ENCODE measurements around the gene TMEM214. TPM values are rescaled to one million over a fixed set of nuclear protein-coding genes. Genes with fewer than 3 reads are reported as not detected.

The TMEM214 gene, protein sequence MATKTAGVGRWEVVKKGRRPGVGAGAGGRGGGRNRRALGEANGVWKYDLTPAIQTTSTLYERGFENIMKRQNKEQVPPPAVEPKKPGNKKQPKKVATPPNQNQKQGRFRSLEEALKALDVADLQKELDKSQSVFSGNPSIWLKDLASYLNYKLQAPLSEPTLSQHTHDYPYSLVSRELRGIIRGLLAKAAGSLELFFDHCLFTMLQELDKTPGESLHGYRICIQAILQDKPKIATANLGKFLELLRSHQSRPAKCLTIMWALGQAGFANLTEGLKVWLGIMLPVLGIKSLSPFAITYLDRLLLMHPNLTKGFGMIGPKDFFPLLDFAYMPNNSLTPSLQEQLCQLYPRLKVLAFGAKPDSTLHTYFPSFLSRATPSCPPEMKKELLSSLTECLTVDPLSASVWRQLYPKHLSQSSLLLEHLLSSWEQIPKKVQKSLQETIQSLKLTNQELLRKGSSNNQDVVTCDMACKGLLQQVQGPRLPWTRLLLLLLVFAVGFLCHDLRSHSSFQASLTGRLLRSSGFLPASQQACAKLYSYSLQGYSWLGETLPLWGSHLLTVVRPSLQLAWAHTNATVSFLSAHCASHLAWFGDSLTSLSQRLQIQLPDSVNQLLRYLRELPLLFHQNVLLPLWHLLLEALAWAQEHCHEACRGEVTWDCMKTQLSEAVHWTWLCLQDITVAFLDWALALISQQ
- total RNA-seq, result 48.9 and 66.5 TPM in 2 replicates

GRCh38 chr2:27032495-27033252 is at the start of gene TMEM214:
TMEM214 (plus strand) TSS chr2:27032965; CDS start chr2:27033016, 51 bp downstream.

GRCh38 chr2:27050996-27051901 is 18.5 kb downstream of the TMEM214 start, which contains the start of gene AGBL5:
AGBL5 (plus strand) TSS chr2:27051668; CDS start chr2:27052959, 1,291 bp downstream.

DNA sequence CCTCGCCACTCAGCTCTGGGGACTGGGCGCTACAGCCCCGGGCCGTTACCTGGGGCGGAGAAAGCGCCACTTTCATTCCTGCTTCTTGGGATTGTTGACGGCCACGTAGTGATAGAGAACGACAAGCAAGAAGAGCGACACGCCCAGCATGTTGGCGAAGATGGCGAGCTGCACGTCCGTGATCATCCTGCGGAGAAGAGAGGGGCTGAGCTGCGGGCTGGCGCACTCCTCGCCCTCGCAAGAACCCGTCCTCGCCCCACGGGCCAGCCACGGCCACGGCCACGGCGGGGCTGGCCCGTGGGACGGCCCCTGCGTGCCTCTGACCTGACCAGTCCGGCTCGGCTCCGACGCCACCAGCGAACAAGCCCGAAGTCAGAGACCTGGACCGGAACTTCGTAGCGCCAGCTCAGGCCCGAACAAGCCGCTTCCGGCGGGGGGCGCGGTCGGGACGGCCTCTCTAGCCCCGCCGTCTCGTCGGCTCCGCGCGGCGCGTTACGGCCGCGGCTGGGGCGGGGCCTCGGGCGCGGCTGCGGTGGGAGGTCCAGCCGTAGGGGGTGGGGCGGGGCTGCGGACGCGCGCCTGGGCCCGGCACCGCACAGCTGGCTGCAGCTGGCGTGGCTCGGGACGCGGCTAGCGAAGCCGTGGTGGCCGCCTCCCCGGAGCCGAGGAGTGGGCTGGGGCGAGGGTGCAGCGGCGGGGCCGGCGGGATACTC is 38.7 kb downstream of the TMEM214 start, which contains the start of gene OST4:
Gene OST4, minus strand, starts transcription at position 378 of the 713 bp plus-strand sequence.

DNA sequence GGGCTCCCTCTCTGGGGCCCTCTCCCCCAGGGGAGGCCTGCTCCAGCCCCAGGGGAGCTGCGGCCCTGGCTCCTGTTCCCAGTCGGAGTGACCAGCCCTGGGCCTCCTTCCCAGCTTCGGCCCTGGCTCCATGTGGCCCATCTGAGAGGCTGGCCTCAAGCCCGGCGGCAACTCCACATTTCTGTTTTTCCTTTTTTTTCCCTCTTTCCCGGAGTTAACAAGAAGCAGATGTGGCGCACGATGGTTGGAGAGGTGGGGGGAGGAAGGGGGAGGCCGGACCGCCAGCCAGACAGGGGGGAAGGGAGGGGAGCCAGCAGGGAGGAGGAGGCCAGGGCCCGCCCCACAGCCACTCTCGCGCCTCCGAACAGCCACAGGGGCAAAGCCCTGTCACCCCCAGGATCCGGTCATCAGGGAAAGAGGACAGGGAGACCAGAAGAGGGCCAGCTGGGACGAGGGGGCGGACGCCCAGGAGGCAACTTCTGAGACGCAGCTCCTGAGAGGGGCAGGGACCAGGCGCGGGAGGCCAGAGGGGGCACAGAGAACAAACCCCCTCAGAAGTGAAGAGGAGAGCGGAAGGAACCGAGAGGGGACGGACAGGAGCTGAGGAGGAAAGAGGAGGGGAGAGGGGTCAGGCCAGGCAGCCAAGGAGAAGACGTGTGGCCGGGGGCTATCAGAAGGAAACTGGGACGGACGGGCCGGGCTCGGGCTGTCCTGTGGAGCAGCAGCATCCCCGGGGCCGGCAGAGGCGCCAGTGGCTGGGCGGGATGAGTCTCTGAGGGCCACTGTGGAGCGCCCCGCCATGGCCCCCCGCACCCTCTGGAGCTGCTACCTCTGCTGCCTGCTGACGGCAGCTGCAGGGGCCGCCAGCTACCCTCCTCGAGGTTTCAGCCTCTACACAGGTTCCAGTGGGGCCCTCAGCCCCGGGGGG is 45.8 kb downstream of the TMEM214 start, which contains the start of gene EMILIN1:
Gene EMILIN1, plus strand, starts transcription at position 349 of the 928 bp plus-strand sequence. Its CDS starts 451 bp downstream, at position 800.

DNA sequence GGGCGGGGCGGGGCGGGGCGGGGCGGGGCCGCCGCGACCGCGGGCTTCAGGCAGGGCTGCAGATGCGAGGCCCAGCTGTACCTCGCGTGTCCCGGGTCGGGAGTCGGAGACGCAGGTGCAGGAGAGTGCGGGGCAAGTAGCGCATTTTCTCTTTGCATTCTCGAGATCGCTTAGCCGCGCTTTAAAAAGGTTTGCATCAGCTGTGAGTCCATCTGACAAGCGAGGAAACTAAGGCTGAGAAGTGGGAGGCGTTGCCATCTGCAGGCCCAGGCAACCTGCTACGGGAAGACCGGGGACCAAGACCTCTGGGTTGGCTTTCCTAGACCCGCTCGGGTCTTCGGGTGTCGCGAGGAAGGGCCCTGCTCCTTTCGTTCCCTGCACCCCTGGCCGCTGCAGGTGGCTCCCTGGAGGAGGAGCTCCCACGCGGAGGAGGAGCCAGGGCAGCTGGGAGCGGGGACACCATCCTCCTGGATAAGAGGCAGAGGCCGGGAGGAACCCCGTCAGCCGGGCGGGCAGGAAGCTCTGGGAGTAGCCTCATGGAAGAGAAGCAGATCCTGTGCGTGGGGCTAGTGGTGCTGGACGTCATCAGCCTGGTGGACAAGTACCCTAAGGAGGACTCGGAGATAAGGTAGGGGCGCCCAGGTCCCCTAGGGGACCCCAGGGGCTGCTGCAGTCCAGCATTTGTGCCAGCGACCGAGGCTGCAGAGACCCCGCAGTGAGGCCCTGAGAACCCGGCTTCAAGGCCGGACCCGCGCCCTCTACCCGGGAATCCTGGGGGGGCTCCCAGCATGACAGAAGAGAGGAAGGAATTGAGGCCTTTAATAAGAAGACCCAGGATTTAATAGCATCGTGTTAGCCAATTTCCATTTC is 54.2 kb downstream of the TMEM214 start, which contains the start of gene KHK:
Gene KHK, plus strand, starts transcription at position 49 of the 870 bp plus-strand sequence. Its CDS starts 488 bp downstream, at position 537.

Other genes with a start within 250 kb of the TMEM214 start
- gene CENPA, start 246.9 kb upstream of the TMEM214 start, total RNA-seq, result 7.7 and 18.0 TPM in 2 replicates
- not detected in 2 replicates for gene DPYSL5, start 184.8 kb upstream of the TMEM214 start, total RNA-seq
- 4.9 and 9.7 TPM in 2 replicates for gene MAPRE3, start 62.3 kb upstream of the TMEM214 start, total RNA-seq
- 22.6 and 24.6 TPM in 2 replicates for gene AGBL5, start 18.7 kb downstream of the TMEM214 start, total RNA-seq
- 364 and 815 TPM in 2 replicates for gene OST4, start 38.7 kb downstream of the TMEM214 start, total RNA-seq
- 546 and 790 TPM in 2 replicates for gene EMILIN1, start 45.6 kb downstream of the TMEM214 start, total RNA-seq
- 0.24 and 1.0 TPM in 2 replicates for gene KHK, start 53.8 kb downstream of the TMEM214 start, total RNA-seq
- 1.2 and 4.6 TPM in 2 replicates for gene CGREF1, start 86.2 kb downstream of the TMEM214 start, total RNA-seq
- not detected in 2 replicates for gene ABHD1, start 90.8 kb downstream of the TMEM214 start, total RNA-seq
- 53.0 and 92.5 TPM in 2 replicates for gene PREB, start 101.7 kb downstream of the TMEM214 start, total RNA-seq
- gene PRR30, start 106.4 kb downstream of the TMEM214 start, total RNA-seq, result not detected in 2 replicates
- not detected in 2 replicates for gene TCF23, start 116.0 kb downstream of the TMEM214 start, total RNA-seq
- gene ATRAID, start 179.1 kb downstream of the TMEM214 start, total RNA-seq, result 225 and 250 TPM in 2 replicates
- gene SLC5A6, start 179.3 kb downstream of the TMEM214 start, total RNA-seq, result 18.3 and 26.0 TPM in 2 replicates
- 22.5 and 42.7 TPM in 2 replicates for gene CAD, start 184.4 kb downstream of the TMEM214 start, total RNA-seq
- not detected in 2 replicates for gene SLC30A3, start 230.1 kb downstream of the TMEM214 start, total RNA-seq
- gene DNAJC5G, start 242.5 kb downstream of the TMEM214 start, total RNA-seq, result not detected in 2 replicates
- gene TRIM54, start 249.5 kb downstream of the TMEM214 start, total RNA-seq, result 0.24 TPM in 1 of 2 replicates, not detected in the other

All from epithelial cell of alveolus of lung (primary cell).